A673 (cell line): ENCODE data around the gene VPS52. TPM values are rescaled to one million over a fixed set of nuclear protein-coding genes. Genes with fewer than 3 reads are reported as not detected.

ENCODE experiments used
- BruUV-seq: library from RNA; stranded (reverse); fragments of 400-500 nt; replicated peaks from 2 replicates; lab custom pipeline; 2021; lab: Mats Ljungman, UMichigan
- CTCF ChIA-PET: fragments of 300-600 bp; sonication (Branson Sonifier 250); formaldehyde crosslinking; loops from one replicate; lab custom pipeline; 2022; ENCODE audit warnings: antibody characterized with exemption; lab: Charles Lee
- POLR2A ChIA-PET: fragments of 300-600 bp; sonication (Branson Sonifier 250); formaldehyde crosslinking; loops from one replicate; lab custom pipeline; 2022; ENCODE audit warnings: antibody characterized with exemption; ENCODE audit not compliant: low non-redundant PET; lab: Charles Lee
- DNase-seq: peaks from one replicate; pipeline ENCODE4 v3.0.0-alpha.2; 2015; ENCODE audit warnings: low spot score
- H3K27ac ChIP-seq: fragments of 200-600 bp; sonication (generic); 2 replicates; pipeline ENCODE4 v1.5.1; 2016; ENCODE audit warnings: mixed run types, low read depth, mild to moderate bottlenecking, mixed read lengths, antibody characterized with exemption, low read length; ENCODE audit not compliant: poor library complexity, severe bottlenecking
- H3K27me3 ChIP-seq: fragments of 200-600 bp; sonication (generic); replicated peaks from 2 replicates; pipeline ENCODE4 v1.6.1; 2017; ENCODE audit warnings: mixed run types, low read depth, mild to moderate bottlenecking, mixed read lengths, antibody characterized with exemption, low read length; ENCODE audit not compliant: insufficient read depth, poor library complexity
- H3K36me3 ChIP-seq: fragments of 200-600 bp; sonication (generic); 2 replicates; pipeline ENCODE4 v1.6.1; 2016; ENCODE audit warnings: mixed run types, mild to moderate bottlenecking, mixed read lengths, antibody characterized with exemption, low read length; ENCODE audit not compliant: insufficient read depth, poor library complexity, severe bottlenecking
- H3K4me1 ChIP-seq: fragments of 200-600 bp; sonication (generic); 2 replicates; pipeline ENCODE4 v1.6.1; 2017; ENCODE audit warnings: mixed run types, mild to moderate bottlenecking, mixed read lengths, antibody characterized with exemption, low read length; ENCODE audit not compliant: insufficient read depth, poor library complexity, severe bottlenecking
- H3K4me3 ChIP-seq: fragments of 200-600 bp; sonication (generic); 2 replicates; pipeline ENCODE4 v1.5.1; 2016; ENCODE audit warnings: low read depth, mixed run types, mild to moderate bottlenecking, mixed read lengths, low read length; ENCODE audit not compliant: poor library complexity, severe bottlenecking
- H3K9me3 ChIP-seq: fragments of 200-600 bp; sonication (generic); 2 replicates; pipeline ENCODE4 v1.6.1; 2016; ENCODE audit warnings: mixed run types, low read depth, mild to moderate bottlenecking, mixed read lengths, antibody characterized with exemption, low read length; ENCODE audit not compliant: poor library complexity, severe bottlenecking
- CTCF ChIP-seq: fragments of 300-800, 200-600 bp; sonication (generic); conservative IDR thresholded peaks from 2 replicates; pipeline ENCODE4 v1.5.1; 2017; ENCODE audit warnings: low read depth, mild to moderate bottlenecking, antibody characterized with exemption, low read length, moderate library complexity, mixed read lengths
- EZH2 ChIP-seq: fragments of 200-600 bp; sonication (generic); IDR thresholded peaks from 2 replicates; pipeline ENCODE4 v1.6.1; 2017; ENCODE audit warnings: borderline replicate concordance, low read depth, mild to moderate bottlenecking, mixed read lengths, antibody characterized with exemption, low read length; ENCODE audit not compliant: poor library complexity, severe bottlenecking
- intact Hi-C: fragments of 100-400 bp; cut with micrococcal nuclease; formaldehyde crosslinking; loops from one replicate; pipeline ENCODE4 v1.10.0; 2022; ENCODE audit not compliant: unreplicated experiment
- total RNA-seq: library from RNA; stranded (reverse); gene quantifications from 2 replicates; pipeline ENCODE4 v1.2.3, GENCODE V29; 2021

The VPS52 gene
- total RNA-seq, 1 experiment from 2014 or later, result 58.2 TPM

DNA sequence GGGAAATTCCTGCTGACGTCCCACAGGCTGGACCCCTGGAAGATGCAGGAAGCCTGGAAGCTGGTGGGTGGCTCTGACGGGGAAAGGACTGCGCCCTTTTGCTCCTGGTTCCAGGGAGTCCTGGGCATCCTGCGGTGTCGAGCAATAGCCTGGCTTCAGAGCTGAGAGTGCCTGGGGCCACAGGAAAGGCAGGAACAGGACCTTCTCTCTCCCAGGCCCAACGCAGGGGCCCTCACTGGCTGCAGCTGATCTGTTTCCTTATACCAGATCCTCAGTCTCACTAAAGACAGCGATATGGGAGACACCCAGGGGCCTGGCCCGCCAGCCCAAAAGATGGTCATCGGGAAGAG, 6.7 kb upstream of the VPS52 start:
- H3K4me1 ChIP-seq, result peaks cover 35% of the 10 kb centered on the region
- POLR2A ChIA-PET, result no interaction called here
- no TSS peak for BruUV-seq
- no peaks in the 10 kb centered on the region for H3K27me3 ChIP-seq
- peak overlapping the region; percentile 32 for H3K27ac ChIP-seq
- DNase-seq, result no peak
- CTCF ChIA-PET, result no interaction called here
- no peak overlapping the region for H3K4me3 ChIP-seq
- TF ChIP-seq CTCF (no peak), EZH2 (no peak)
- intact Hi-C loops, result no loop called here
- H3K9me3 ChIP-seq, result no peaks in the 10 kb centered on the region
- peaks cover 52% of the 10 kb centered on the region for H3K36me3 ChIP-seq

GRCh38 chr6:33277663-33278391, 6.2 kb upstream of the VPS52 start:
- Histone ChIP-seq H3K36me3 (peaks cover 54% of the 10 kb centered on the region), H3K4me1 (peaks cover 40% of the 10 kb centered on the region), H3K27ac (peak overlapping the region; percentile 83), H3K4me3 (peak overlapping the region; percentile 56), H3K27me3 (no peaks in the 10 kb centered on the region), H3K9me3 (no peaks in the 10 kb centered on the region)
- intact Hi-C loops, result no loop called here
- ChIA-PET POLR2A (interaction anchor here (0.5 to 0.6 kb wide), 2 partner anchors 29 to 191 kb away, joined by 3 to 5 read pairs; no protein-coding TSS in a partner anchor), CTCF (interaction anchor here (1.0 to 1.1 kb wide), 2 partner anchors 12 to 67 kb away, joined by 3 to 5 read pairs; partner anchors contain the start of gene PFDN6)
- BruUV-seq, result no TSS peak
- peak; percentile 45 for DNase-seq
- TF ChIP-seq EZH2 (no peak), CTCF (peak; percentile 24; the same call in 1 of the 2 replicates)

DNA sequence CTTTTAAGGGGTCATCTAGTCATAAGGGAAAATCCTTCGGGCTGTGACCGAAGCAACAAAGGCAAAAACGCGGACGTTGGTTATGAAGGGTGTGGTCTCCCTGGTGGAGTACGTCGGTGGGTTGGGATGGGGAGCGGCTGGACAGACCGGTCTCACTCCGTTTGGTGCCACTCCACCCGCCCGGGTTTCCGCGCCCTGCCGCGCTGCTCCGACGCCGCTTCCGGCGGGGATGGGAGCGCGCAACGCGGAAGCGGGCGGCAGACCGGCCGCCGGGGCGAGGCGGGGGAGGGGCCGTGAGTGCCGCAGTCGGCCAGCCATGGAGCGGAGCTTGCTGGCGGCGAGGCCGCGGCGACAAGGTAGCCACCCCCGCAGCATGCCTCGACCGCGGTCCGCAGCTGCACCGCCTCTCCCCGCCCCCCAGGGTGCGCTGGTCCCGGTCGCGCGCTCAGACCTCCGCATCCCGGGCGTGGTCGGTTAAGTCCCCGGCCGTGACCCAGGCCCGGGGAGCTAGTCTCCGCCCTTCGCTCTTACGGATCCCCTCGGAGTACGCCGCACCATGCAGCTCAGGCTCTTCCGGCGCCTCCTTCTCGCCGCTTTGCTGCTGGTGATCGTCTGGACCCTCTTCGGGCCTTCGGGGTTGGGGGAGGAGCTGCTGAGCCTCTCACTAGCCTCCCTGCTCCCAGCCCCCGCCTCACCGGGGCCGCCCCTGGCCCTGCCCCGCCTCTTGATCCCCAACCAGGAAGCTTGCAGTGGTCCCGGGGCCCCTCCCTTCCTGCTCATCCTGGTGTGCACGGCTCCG, 5.4 kb upstream of the VPS52 start, which contains the start of gene B3GALT4:
B3GALT4 (plus strand) TSS at position 260 of the 799 bp plus-strand sequence; CDS start at position 557, 297 bp downstream.
- TF ChIP-seq CTCF, result peak; percentile 40
- no peak for TF ChIP-seq EZH2
- Histone ChIP-seq H3K4me3 (peak within 1 kb of the TSS; percentile 56), H3K4me1 (peaks cover 40% of the 10 kb centered on the region), H3K36me3 (peaks cover 59% of the 10 kb centered on the region), H3K27ac (peak within 1 kb of the TSS; percentile 83), H3K9me3 (no peaks in the 10 kb centered on the region), H3K27me3 (no peaks in the 10 kb centered on the region)
- intact Hi-C loops, result no loop called here
- DNase-seq, result peak; percentile 85
- POLR2A ChIA-PET, result interaction anchor here (0.5 to 0.6 kb wide), 2 partner anchors 28 to 191 kb away, joined by 3 to 5 read pairs; no protein-coding TSS in a partner anchor
- BruUV-seq, result no TSS peak
- CTCF ChIA-PET, result interaction anchor here (0.6 to 1.1 kb wide), 4 partner anchors 13 to 68 kb away, joined by 3 to 5 read pairs (median 4); partner anchors contain the start of gene PFDN6
